A549 (cell line): ENCODE measurements around the gene COX7A2L. TPM values are rescaled to one million over a fixed set of nuclear protein-coding genes. Genes with fewer than 3 reads are reported as not detected.

ENCODE experiments used
- ATAC-seq, 2 experiments: fragments of 200-7000 bp in 1 of 2; fragments of >200 bp in 1 of 2; cut with Nextera tagmentation in 1 of 2; cut with Tn5 transposase in 1 of 2; 3 replicates each; pipeline versions ENCODE4 v1.8.0 to v1.9.1; 2018 to 2020; ENCODE audit warnings: mild to moderate bottlenecking in 1 of 2, moderate library complexity in 1 of 2
- CTCF ChIA-PET: fragments of 300-600 bp; sonication (Branson Sonifier 250); formaldehyde crosslinking; extraction: SDS; loops from one replicate; lab custom pipeline; 2021; ENCODE audit warnings: antibody characterized with exemption, inconsistent platforms; lab: Yijun Ruan, JAX
- POLR2A ChIA-PET: fragments of 350-600 bp; formaldehyde crosslinking; extraction: SDS; loops from one replicate; lab custom pipeline; 2021; ENCODE audit warnings: antibody characterized with exemption, inconsistent platforms; lab: Yijun Ruan, JAX
- DNase-seq, 2 experiments: peaks; one replicate each; pipeline versions ENCODE4 v3.0.0 to v3.0.0-alpha.2; 2011 to 2016; ENCODE audit warnings: low read depth in 1 of 2, low spot score in 1 of 2
- FAIRE-seq: peaks from 2 replicates; lab custom pipeline; 2011; peaks lifted over from hg19 to GRCh38; lab: Jason Lieb, UNC
- H3K27ac ChIP-seq, 2 experiments: fragments of >200 bp; sonication (Bioruptor Twin); formaldehyde crosslinking; 3 replicates each; pipeline ENCODE4 v1.5.1; 2016 to 2017
- H3K4me1 ChIP-seq: fragments of >200 bp; sonication (Bioruptor Twin); formaldehyde crosslinking; 3 replicates; pipeline ENCODE4 v1.6.1; 2016
- H3K4me2 ChIP-seq: fragments of >200 bp; sonication (Bioruptor Twin); formaldehyde crosslinking; 3 replicates; pipeline ENCODE4 v1.6.1; 2016
- H3K4me3 ChIP-seq: fragments of >200 bp; sonication (Bioruptor Twin); formaldehyde crosslinking; 3 replicates; pipeline ENCODE4 v1.5.1; 2016
- H3K9me3 ChIP-seq: fragments of >200 bp; sonication (Bioruptor Twin); formaldehyde crosslinking; 3 replicates; pipeline ENCODE4 v1.6.1; 2016
- BHLHE40 ChIP-seq: IDR thresholded peaks from 2 replicates; pipeline ENCODE4 v1.6.1; 2012; ENCODE audit warnings: low read depth, low read length, inconsistent platforms
- CBX8 ChIP-seq: fragments of 200-600 bp; sonication (generic); IDR thresholded peaks from 2 replicates; pipeline ENCODE4 v1.6.1; 2016
- ELK1 ChIP-seq: fragments of 150-350 bp; IDR thresholded peaks from 2 replicates; pipeline ENCODE4 v1.6.1; 2014; ENCODE audit warnings: low read depth, mild to moderate bottlenecking, low read length
- EP300 ChIP-seq, 2 experiments: fragments of >200 bp; sonication (Bioruptor Twin); formaldehyde crosslinking; IDR thresholded peaks; 2 replicates in 1 of 2; 3 replicates in 1 of 2; pipeline ENCODE4 v1.6.1; 2016 to 2017
- ESRRA ChIP-seq: fragments of 150-350 bp; IDR thresholded peaks from 2 replicates; pipeline ENCODE4 v1.6.1; 2014; ENCODE audit warnings: mild to moderate bottlenecking, low read length, borderline replicate concordance
- FOSB ChIP-seq: fragments of 250-450 bp; sonication (Bioruptor Pico); IDR thresholded peaks from 2 replicates; pipeline ENCODE4 v1.5.0; 2020; ENCODE audit warnings: mild to moderate bottlenecking, moderate library complexity
- FOSL2 ChIP-seq, 2 experiments: fragments of 450-650 bp in 1 of 2; fragments of >200 bp in 1 of 2; sonication (Bioruptor Twin) in 1 of 2; formaldehyde crosslinking; IDR thresholded peaks; 2 replicates each; pipeline versions ENCODE4 v1.5.0 to v1.6.1; 2016 to 2020; ENCODE audit warnings: mild to moderate bottlenecking in 1 of 2, moderate library complexity in 1 of 2
- GATA3 ChIP-seq: IDR thresholded peaks from 2 replicates; pipeline ENCODE4 v1.6.1; 2012; ENCODE audit warnings: borderline replicate concordance
- HEYL ChIP-seq: fragments of 250-450 bp; sonication (Bioruptor Pico); IDR thresholded peaks from 2 replicates; pipeline ENCODE4 v1.8.0; 2021; ENCODE audit warnings: mild to moderate bottlenecking, moderate library complexity
- HOXA7 ChIP-seq: fragments of 250-450 bp; sonication (Bioruptor Pico); IDR thresholded peaks from 2 replicates; pipeline ENCODE4 v1.5.0; 2020; ENCODE audit warnings: mild to moderate bottlenecking, moderate library complexity
- HOXB13 ChIP-seq: fragments of 250-450 bp; sonication (Bioruptor Pico); IDR thresholded peaks from 2 replicates; pipeline ENCODE4 v1.5.0; 2020; ENCODE audit warnings: low read depth, mild to moderate bottlenecking, moderate library complexity
- HOXB5 ChIP-seq: fragments of 250-450 bp; sonication (Bioruptor Pico); IDR thresholded peaks from 2 replicates; pipeline ENCODE4 v1.5.0; 2020; ENCODE audit warnings: mild to moderate bottlenecking, moderate library complexity
- KDM1A ChIP-seq: fragments of 200-600 bp; sonication (generic); IDR thresholded peaks from 2 replicates; pipeline ENCODE4 v1.6.1; 2016; ENCODE audit warnings: low read depth, mild to moderate bottlenecking
- KDM5A ChIP-seq: fragments of 200-600 bp; sonication (generic); IDR thresholded peaks from 2 replicates; pipeline ENCODE4 v1.6.1; 2016; ENCODE audit warnings: antibody characterized with exemption, mild to moderate bottlenecking
- MAZ ChIP-seq: fragments of 150-350 bp; IDR thresholded peaks from 2 replicates; pipeline ENCODE4 v1.6.1; 2014; ENCODE audit warnings: antibody characterized with exemption, low read depth, low read length, borderline replicate concordance
- NFE2L2 ChIP-seq: fragments of 150-350 bp; conservative IDR thresholded peaks from 2 replicates; pipeline ENCODE4 v1.6.1; 2014; ENCODE audit warnings: low read length
- PHF8 ChIP-seq: fragments of 200-600 bp; sonication (generic); IDR thresholded peaks from 2 replicates; pipeline ENCODE4 v1.6.1; 2016; ENCODE audit warnings: low read depth, mild to moderate bottlenecking, antibody characterized with exemption, moderate library complexity, borderline replicate concordance
- POLR2A ChIP-seq: IDR thresholded peaks from 2 replicates; pipeline ENCODE4 v1.6.1; 2012; ENCODE audit warnings: mild to moderate bottlenecking, low read length
- RAD21 ChIP-seq, 2 experiments: fragments of >200 bp in 1 of 2; sonication (Bioruptor Twin) in 1 of 2; formaldehyde crosslinking in 1 of 2; IDR thresholded peaks in 1 of 2; conservative IDR thresholded peaks in 1 of 2; 2 replicates in 1 of 2; 3 replicates in 1 of 2; pipeline ENCODE4 v1.6.1; 2012 to 2018; ENCODE audit warnings: inconsistent platforms in 1 of 2
- RARB ChIP-seq: fragments of 250-450 bp; sonication (Bioruptor Pico); IDR thresholded peaks from 2 replicates; pipeline ENCODE4 v1.8.0; 2021; ENCODE audit warnings: mild to moderate bottlenecking, moderate library complexity
- TP53 ChIP-seq: fragments of 250-450 bp; sonication (Bioruptor Pico); IDR thresholded peaks from 2 replicates; pipeline ENCODE4 v1.5.0; 2021; ENCODE audit warnings: mild to moderate bottlenecking, moderate library complexity
- ZFP36 ChIP-seq: fragments of 450-650 bp; IDR thresholded peaks from 2 replicates; pipeline ENCODE4 v1.6.1; 2014; ENCODE audit warnings: borderline replicate concordance; ENCODE audit not compliant: partially characterized antibody
- WGBS: methylation state at CpG from one replicate; pipeline ENCODE4 v1.1.6; 2017; ENCODE audit errors: missing lambda C conversion rate; 5-methylcytosine and 5-hydroxymethylcytosine counted together
- polyA plus RNA-seq, 4 experiments: library from polyadenylated mRNA; depleted of rRNA in 3 of 4; stranded (reverse); fragments of >200 nt; fragmentation: RNase III in 1 of 4; extraction: RNeasy Plus Mini Kit Qiagen cat#74134 plus additional on column Dnase treatment in 1 of 4; gene quantifications; 2 replicates in 3 of 4; 3 replicates in 1 of 4; pipeline ENCODE4 v1.2.3, GENCODE V29; 2011 to 2017
- TF ChIP-seq, protein P1 (sequence below): fragments of 450-650 bp; IDR thresholded peaks from 2 replicates; pipeline ENCODE4 v1.6.1; 2014; ENCODE audit warnings: antibody characterized with exemption
- TF ChIP-seq, protein P2 (sequence below): fragments of 250-450 bp; sonication (Bioruptor Pico); IDR thresholded peaks from 2 replicates; pipeline ENCODE4 v1.5.0; 2020; ENCODE audit warnings: low read depth, mild to moderate bottlenecking, moderate library complexity
- TF ChIP-seq, protein P3 (sequence below): fragments of >200 bp; sonication (Bioruptor Twin); formaldehyde crosslinking; IDR thresholded peaks from 3 replicates; pipeline ENCODE4 v1.5.1; 2016

The COX7A2L gene
- polyA plus RNA-seq, 2 of the 4 experiments (the other 2 are of a cell fraction) = 126 to 258 TPM

- TF ChIP-seq CBX8 (no peak), RARB (CRISPR knock-in tag) (no peak), KDM5A (peak; percentile 49; the same call in 1 of the 2 replicates)
These were observed at the start of gene COX7A2L (continued) for GRCh38 chr2:42360890-42361727.

- DNase-seq = no peak
- WGBS = 91% methylated on average over 4 of the region's 8 CpGs
- ChIA-PET POLR2A (no interaction called here), CTCF (interaction anchor here (1.1 to 1.2 kb wide), 2 partner anchors 23 to 821 kb away, joined by 3 to 5 read pairs; no protein-coding TSS in a partner anchor)
- 0 out of 3 replicates have a peak, but pooled peaks cover under 1% of the 10 kb centered on the region for H3K9me3 ChIP-seq
- no peak for FAIRE-seq
- no peak overlapping the region for H3K4me2 ChIP-seq
- H3K4me1 ChIP-seq = no peaks in the 10 kb centered on the region
- H3K27ac ChIP-seq = no peak overlapping the region
- H3K4me3 ChIP-seq = no peak overlapping the region
- ATAC-seq = no peak
- TF ChIP-seq FOSL2 (IDR thresholded peaks at IDR 0.05) = no peak
- TF ChIP-seq FOSL2 (CRISPR knock-in tag; IDR thresholded peaks at IDR 0.05) = no peak
- TF ChIP-seq ZFP36 = no peak
- no peak for TF ChIP-seq KDM5A
- TF ChIP-seq ESRRA = no peak
- no peak for TF ChIP-seq ELK1
- no peak for TF ChIP-seq KDM1A
- TF ChIP-seq PHF8 = no peak
- TF ChIP-seq HOXB13 = no peak
- no peak for TF ChIP-seq RARB (CRISPR knock-in tag)
- TF ChIP-seq POLR2A = no peak
- TF ChIP-seq, protein P1, sequence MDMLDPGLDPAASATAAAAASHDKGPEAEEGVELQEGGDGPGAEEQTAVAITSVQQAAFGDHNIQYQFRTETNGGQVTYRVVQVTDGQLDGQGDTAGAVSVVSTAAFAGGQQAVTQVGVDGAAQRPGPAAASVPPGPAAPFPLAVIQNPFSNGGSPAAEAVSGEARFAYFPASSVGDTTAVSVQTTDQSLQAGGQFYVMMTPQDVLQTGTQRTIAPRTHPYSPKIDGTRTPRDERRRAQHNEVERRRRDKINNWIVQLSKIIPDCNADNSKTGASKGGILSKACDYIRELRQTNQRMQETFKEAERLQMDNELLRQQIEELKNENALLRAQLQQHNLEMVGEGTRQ = no peak
- TF ChIP-seq, protein P2, sequence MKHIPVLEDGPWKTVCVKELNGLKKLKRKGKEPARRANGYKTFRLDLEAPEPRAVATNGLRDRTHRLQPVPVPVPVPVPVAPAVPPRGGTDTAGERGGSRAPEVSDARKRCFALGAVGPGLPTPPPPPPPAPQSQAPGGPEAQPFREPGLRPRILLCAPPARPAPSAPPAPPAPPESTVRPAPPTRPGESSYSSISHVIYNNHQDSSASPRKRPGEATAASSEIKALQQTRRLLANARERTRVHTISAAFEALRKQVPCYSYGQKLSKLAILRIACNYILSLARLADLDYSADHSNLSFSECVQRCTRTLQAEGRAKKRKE (CRISPR knock-in tag) = no peak
- TF ChIP-seq, all 56 proteins: peak for 0
These were observed 47.0 kb upstream of the COX7A2L start for GRCh38 chr2:42408009-42408408.

GRCh38 chr2:42407476-42407875 is 46.5 kb upstream of the COX7A2L start:
- no peak for TF ChIP-seq EP300 (IDR thresholded peaks at IDR 0.05)
- no peak for TF ChIP-seq BHLHE40
- no peak for TF ChIP-seq NFE2L2
- no peak for TF ChIP-seq HEYL (CRISPR knock-in tag)
- no peak for TF ChIP-seq GATA3
- TF ChIP-seq HOXA7 (CRISPR knock-in tag) = no peak
- TF ChIP-seq, protein P3, sequence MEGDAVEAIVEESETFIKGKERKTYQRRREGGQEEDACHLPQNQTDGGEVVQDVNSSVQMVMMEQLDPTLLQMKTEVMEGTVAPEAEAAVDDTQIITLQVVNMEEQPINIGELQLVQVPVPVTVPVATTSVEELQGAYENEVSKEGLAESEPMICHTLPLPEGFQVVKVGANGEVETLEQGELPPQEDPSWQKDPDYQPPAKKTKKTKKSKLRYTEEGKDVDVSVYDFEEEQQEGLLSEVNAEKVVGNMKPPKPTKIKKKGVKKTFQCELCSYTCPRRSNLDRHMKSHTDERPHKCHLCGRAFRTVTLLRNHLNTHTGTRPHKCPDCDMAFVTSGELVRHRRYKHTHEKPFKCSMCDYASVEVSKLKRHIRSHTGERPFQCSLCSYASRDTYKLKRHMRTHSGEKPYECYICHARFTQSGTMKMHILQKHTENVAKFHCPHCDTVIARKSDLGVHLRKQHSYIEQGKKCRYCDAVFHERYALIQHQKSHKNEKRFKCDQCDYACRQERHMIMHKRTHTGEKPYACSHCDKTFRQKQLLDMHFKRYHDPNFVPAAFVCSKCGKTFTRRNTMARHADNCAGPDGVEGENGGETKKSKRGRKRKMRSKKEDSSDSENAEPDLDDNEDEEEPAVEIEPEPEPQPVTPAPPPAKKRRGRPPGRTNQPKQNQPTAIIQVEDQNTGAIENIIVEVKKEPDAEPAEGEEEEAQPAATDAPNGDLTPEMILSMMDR = no peak
- no peak for TF ChIP-seq TP53
- TF ChIP-seq HOXB13 = no peak
- TF ChIP-seq ZFP36 = no peak
- no peak for TF ChIP-seq MAZ
- TF ChIP-seq, protein P1 = no peak
- TF ChIP-seq, protein P2 (CRISPR knock-in tag) = no peak
- TF ChIP-seq RAD21 (conservative IDR thresholded peaks at IDR 0.05 in 1 of 2, IDR thresholded peaks at IDR 0.05 in 1 of 2) = no peak
- no peak for TF ChIP-seq HOXB5 (CRISPR knock-in tag)
- no peak for TF ChIP-seq FOSB (CRISPR knock-in tag)
- CTCF ChIA-PET = interaction anchor here (0.7 to 1.2 kb wide), 2 partner anchors 22 to 38 kb away, joined by 3 to 5 read pairs; no protein-coding TSS in a partner anchor
- Histone ChIP-seq H3K4me3 (no peak overlapping the region), H3K4me2 (no peak overlapping the region), H3K27ac (no peak overlapping the region), H3K9me3 (no peaks in the 10 kb centered on the region), H3K4me1 (no peaks in the 10 kb centered on the region)
- POLR2A ChIA-PET = no interaction called here
- ATAC-seq = no peak; a peak in 1 of 6 replicates
- no peak for DNase-seq
- FAIRE-seq = no peak
- WGBS = 58% methylated on average over 4 of the region's 6 CpGs
